CD8-positive, alpha-beta memory T cell (primary cell): ENCODE data around the gene DHODH. TPM values are rescaled to one million over a fixed set of nuclear protein-coding genes. Genes with fewer than 3 reads are reported as not detected.
"Not testable (repeated sequence)": the region's sequence is repeated elsewhere in the genome, so short reads cannot be mapped to it uniquely, and the experiment has no call there.

ENCODE experiments used
- CTCF ChIA-PET: fragments of 350-600 bp; sonication (Branson Sonifier 250); formaldehyde crosslinking; loops from one replicate; lab custom pipeline; 2021; ENCODE audit warnings: antibody characterized with exemption; lab: Charles Lee
- POLR2A ChIA-PET: fragments of 350-600 bp; sonication (Branson Sonifier 250); formaldehyde crosslinking; loops from one replicate; lab custom pipeline; 2021; ENCODE audit warnings: antibody characterized with exemption; lab: Charles Lee
- DNase-seq, 5 donors: peaks; one replicate each; pipeline versions ENCODE4 v3.0.0 to v3.0.0-alpha.2; 2020 to 2022; ENCODE audit warnings: mixed read lengths in 1 of 5
- H3K27ac ChIP-seq: one replicate; pipeline ENCODE4 v1.7.0; 2013; ENCODE audit warnings: low read depth, mild to moderate bottlenecking, low read length, moderate library complexity
- H3K27me3 ChIP-seq: 2 replicates; pipeline ENCODE4 v1.7.0; 2013; ENCODE audit warnings: low read length, mild to moderate bottlenecking; ENCODE audit not compliant: insufficient read depth, poor library complexity, severe bottlenecking
- H3K36me3 ChIP-seq: 2 replicates; pipeline ENCODE4 v1.7.0; 2013; ENCODE audit warnings: mild to moderate bottlenecking, low read length, moderate library complexity; ENCODE audit not compliant: insufficient read depth
- H3K4me1 ChIP-seq: 2 replicates; pipeline ENCODE4 v1.7.0; 2013; ENCODE audit warnings: mild to moderate bottlenecking, low read length, moderate library complexity; ENCODE audit not compliant: insufficient read depth
- H3K4me3 ChIP-seq: 2 replicates; pipeline ENCODE4 v1.7.0; 2013; ENCODE audit warnings: mild to moderate bottlenecking, low read length
- H3K9me3 ChIP-seq: 2 replicates; pipeline ENCODE4 v1.7.0; 2013; ENCODE audit warnings: mild to moderate bottlenecking, low read length
- H3K27ac Mint-ChIP-seq, 8 donors: one replicate each; pipeline ENCODE4 v1.8.0; 2020 to 2021; ENCODE audit warnings: mixed read lengths in 8 of 8, mild to moderate bottlenecking in 6 of 8, inconsistent platforms in 3 of 8, moderate library complexity in 3 of 8
- H3K27me3 Mint-ChIP-seq, 2 donors: one replicate each; pipeline ENCODE4 v1.8.0; 2020 to 2021; ENCODE audit warnings: mixed read lengths in 2 of 2, mild to moderate bottlenecking in 1 of 2, moderate library complexity in 1 of 2
- H3K36me3 Mint-ChIP-seq, 3 donors: one replicate each; pipeline ENCODE4 v1.8.0; 2020 to 2021; ENCODE audit warnings: mixed read lengths in 3 of 3, inconsistent platforms in 1 of 3, mild to moderate bottlenecking in 1 of 3
- H3K4me1 Mint-ChIP-seq, 3 donors: one replicate each; pipeline ENCODE4 v1.8.0; 2020 to 2021; ENCODE audit warnings: mixed read lengths in 3 of 3, inconsistent platforms in 1 of 3, mild to moderate bottlenecking in 1 of 3
- H3K4me3 Mint-ChIP-seq, 7 donors: one replicate each; pipeline ENCODE4 v1.8.0; 2020 to 2021; ENCODE audit warnings: mixed read lengths in 7 of 7, mild to moderate bottlenecking in 6 of 7, moderate library complexity in 4 of 7, inconsistent platforms in 2 of 7
- H3K9me3 Mint-ChIP-seq, 5 donors: one replicate each; pipeline ENCODE4 v1.8.0; 2020 to 2022; ENCODE audit warnings: mixed read lengths in 5 of 5, mild to moderate bottlenecking in 3 of 5, moderate library complexity in 2 of 5, inconsistent platforms in 1 of 5
- polyA plus RNA-seq: library from polyadenylated mRNA; unstranded; fragments of 300-500 nt; fragmentation: Illumina TruSeq; gene quantifications from one replicate; pipeline ENCODE4 v1.2.3, GENCODE V29; 2021
- total RNA-seq, 2 experiments: library from RNA; stranded (reverse); gene quantifications; one replicate each; pipeline ENCODE4 v1.2.3, GENCODE V29; 2021

DHODH gene
- total and polyA plus RNA-seq, 3 experiments from 2014 or later, result 10.7 to 28.5 (median 26.2) TPM

- Histone ChIP-seq H3K4me3 (no peak overlapping the region), H3K36me3 (no peaks in the 10 kb centered on the region), H3K4me1 (no peaks in the 10 kb centered on the region), H3K9me3 (no peaks in the 10 kb centered on the region), H3K27me3 (no peaks in the 10 kb centered on the region), H3K27ac (no peak overlapping the region)
- DNase-seq, result no peak
- ChIA-PET POLR2A (no interaction called here), CTCF (no interaction called here)
- Mint-ChIP-seq H3K36me3 (peaks cover 4 to 7% (median 5%) of the 10 kb centered on the region in 3 donors), H3K4me3 (no peak overlapping the region), H3K27ac (no peak overlapping the region), H3K9me3 (no peaks in the 10 kb centered on the region), H3K27me3 (no peaks in the 10 kb centered on the region), H3K4me1 (no peaks in the 10 kb centered on the region)
Observed at GRCh38 chr16:72061564-72061963, 53.0 kb downstream of the DHODH start.

DNA sequence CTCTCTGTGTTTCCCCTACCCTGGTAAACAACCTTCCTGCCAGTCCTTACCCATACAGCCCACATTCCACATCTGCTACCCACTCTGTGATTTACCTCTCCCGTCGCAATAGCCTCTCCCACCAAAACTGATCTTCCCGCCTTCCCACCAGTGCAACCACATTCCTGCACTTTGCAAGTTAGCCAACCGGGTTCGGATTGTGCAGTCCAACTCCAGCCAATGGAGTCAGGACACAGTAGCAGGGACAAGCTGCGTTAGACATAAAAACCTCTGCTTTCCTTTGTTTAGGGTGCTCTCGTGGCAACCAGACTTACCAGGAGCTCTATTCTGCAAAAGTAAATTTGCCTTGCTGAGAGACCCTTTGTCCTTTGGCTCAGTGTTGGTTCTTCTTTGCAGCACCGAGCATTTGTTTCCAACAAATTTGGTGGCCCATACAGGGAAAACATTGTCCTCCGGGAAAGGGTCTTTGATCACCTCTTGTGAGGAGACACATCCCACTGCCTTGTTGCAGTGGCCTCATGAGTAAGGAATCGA lies 55.9 kb downstream of the DHODH start:
- H3K4me3 Mint-ChIP-seq, result no peak overlapping the region
- H3K27me3 Mint-ChIP-seq, result no peaks in the 10 kb centered on the region
- peak overlapping the region in 1 of 8 donors; percentile 63 for H3K27ac Mint-ChIP-seq
- no peak for DNase-seq
- peaks cover 4 to 7% (median 5%) of the 10 kb centered on the region in 3 donors for H3K36me3 Mint-ChIP-seq
- no peak overlapping the region for H3K27ac ChIP-seq
- no peaks in the 10 kb centered on the region for H3K4me1 ChIP-seq
- H3K9me3 Mint-ChIP-seq, result no peaks in the 10 kb centered on the region
- ChIA-PET POLR2A (no interaction called here), CTCF (no interaction called here)
- H3K36me3 ChIP-seq, result no peaks in the 10 kb centered on the region
- H3K4me3 ChIP-seq, result no peak overlapping the region
- no peaks in the 10 kb centered on the region for H3K27me3 ChIP-seq
- H3K4me1 Mint-ChIP-seq, result no peaks in the 10 kb centered on the region
- H3K9me3 ChIP-seq, result no peaks in the 10 kb centered on the region

DNA sequence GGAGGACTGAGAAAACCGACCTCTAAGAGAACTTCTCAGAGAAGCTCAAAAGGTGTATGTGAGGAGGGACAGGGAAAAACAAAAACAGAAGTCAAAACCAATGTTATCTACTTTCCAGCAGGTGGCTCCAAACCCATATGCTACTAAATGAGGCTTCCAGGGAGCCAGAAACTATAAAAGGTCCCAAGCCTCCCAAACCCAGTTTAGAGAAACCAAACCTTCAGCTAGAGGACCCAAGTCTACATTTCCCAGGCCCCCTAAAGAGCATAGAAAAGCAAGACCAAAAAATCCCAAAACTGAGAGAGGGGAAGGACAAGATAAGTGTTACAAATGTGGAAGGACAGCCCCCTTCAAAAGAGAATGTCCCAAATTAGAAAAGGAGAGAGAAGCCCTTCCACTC lies 58.2 kb downstream of the DHODH start:
- H3K27ac Mint-ChIP-seq, result peak overlapping the region in 2 of 8 donors; percentile 38 to 77

GRCh38 chr16:72068930-72069329 lies 60.4 kb downstream of the DHODH start:
- Mint-ChIP-seq H3K4me3 (no peak overlapping the region), H3K4me1 (no peaks in the 10 kb centered on the region), H3K27ac (no peak overlapping the region), H3K27me3 (no peaks in the 10 kb centered on the region), H3K36me3 (peaks cover 4 to 8% (median 4%) of the 10 kb centered on the region in 3 donors), H3K9me3 (no peaks in the 10 kb centered on the region)
- DNase-seq, result no peak
- no peaks in the 10 kb centered on the region for H3K9me3 ChIP-seq
- H3K4me1 ChIP-seq, result no peaks in the 10 kb centered on the region
- no peak overlapping the region for H3K4me3 ChIP-seq
- H3K27me3 ChIP-seq, result no peaks in the 10 kb centered on the region
- ChIA-PET POLR2A (no interaction called here), CTCF (no interaction called here)
- no peak overlapping the region for H3K27ac ChIP-seq
- H3K36me3 ChIP-seq, result no peaks in the 10 kb centered on the region

More for the DNA sequence above, 58.2 kb downstream of the DHODH start:
- Mint-ChIP-seq H3K9me3 (no peaks in the 10 kb centered on the region), H3K36me3 (peaks cover 4 to 9% (median 5%) of the 10 kb centered on the region in 3 donors), H3K4me3 (no peak overlapping the region), H3K27me3 (no peaks in the 10 kb centered on the region), H3K4me1 (no peaks in the 10 kb centered on the region)
- Histone ChIP-seq H3K4me1 (no peaks in the 10 kb centered on the region), H3K27me3 (no peaks in the 10 kb centered on the region), H3K36me3 (no peaks in the 10 kb centered on the region), H3K4me3 (no peak overlapping the region), H3K27ac (no peak overlapping the region), H3K9me3 (no peaks in the 10 kb centered on the region)
- ChIA-PET CTCF (interaction anchor here (1.1 to 1.3 kb wide), 3 partner anchors 20 to 31 kb away, joined by 3 to 5 read pairs (median 3); no protein-coding TSS in a partner anchor), POLR2A (interaction anchor here (0.6 kb wide), 1 partner anchor 776 kb away, joined by 3 read pairs; no protein-coding TSS in a partner anchor)
- DNase-seq, result peak in 2 of 5 donors; percentile 5 to 17

DNA sequence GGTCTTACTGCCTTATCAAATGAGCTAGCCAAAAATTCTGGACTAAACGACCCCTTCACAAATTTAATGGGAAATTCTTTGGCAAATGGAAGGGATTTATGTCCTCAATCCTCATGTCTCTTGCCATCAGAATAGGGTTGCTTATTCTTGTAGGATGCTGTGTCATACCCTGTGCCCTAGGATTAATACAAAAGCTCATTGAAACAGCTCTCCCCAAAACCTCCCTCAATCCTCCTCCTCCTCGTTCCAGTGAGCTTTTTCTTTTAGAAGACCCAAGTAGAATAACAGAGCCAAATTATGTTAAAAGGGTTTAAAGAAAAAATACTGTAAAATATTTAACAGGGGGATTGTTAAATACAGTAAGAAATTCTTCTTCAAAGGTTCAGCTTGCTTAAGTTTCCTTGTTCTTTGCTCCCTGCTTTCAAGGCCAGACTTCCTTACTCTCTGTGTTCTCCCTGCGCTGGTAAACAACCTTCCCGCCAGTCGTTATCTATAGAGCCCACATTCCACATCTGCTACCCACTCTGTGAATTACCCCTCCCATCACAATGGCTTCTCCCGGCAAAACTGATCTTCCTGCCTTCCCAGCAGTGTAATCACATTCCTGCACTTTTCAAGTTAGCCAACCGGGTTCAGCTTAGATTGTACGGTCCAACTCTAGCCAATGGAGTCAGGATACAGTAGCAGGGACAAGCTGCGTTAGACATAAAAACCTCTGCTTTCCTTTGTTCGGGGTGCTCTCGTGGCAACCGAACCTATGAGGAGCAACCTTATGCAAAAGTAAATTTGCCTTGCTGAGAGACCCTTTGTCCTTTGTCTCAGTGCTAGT lies 64.2 kb downstream of the DHODH start:
- no peak overlapping the region for H3K4me3 Mint-ChIP-seq
- no peak overlapping the region for H3K27ac Mint-ChIP-seq
- no peaks in the 10 kb centered on the region for H3K9me3 ChIP-seq
- H3K27me3 ChIP-seq, result no peaks in the 10 kb centered on the region
- H3K4me1 ChIP-seq, result no peaks in the 10 kb centered on the region
- H3K27ac ChIP-seq, result no peak overlapping the region
- H3K4me3 ChIP-seq, result no peak overlapping the region
- H3K4me1 Mint-ChIP-seq, result no peaks in the 10 kb centered on the region
- POLR2A ChIA-PET, result no interaction called here
- H3K27me3 Mint-ChIP-seq, result no peaks in the 10 kb centered on the region
- H3K36me3 Mint-ChIP-seq, result peaks cover 0 to 7% (median 6%) of the 10 kb centered on the region in 3 donors
- CTCF ChIA-PET, result interaction anchor here (1.2 kb wide), 1 partner anchor 9 kb away, joined by 3 read pairs; the partner anchor contains the start of gene HPR
- no peaks in the 10 kb centered on the region for H3K9me3 Mint-ChIP-seq
- DNase-seq, result no peak
- H3K36me3 ChIP-seq, result no peaks in the 10 kb centered on the region

DNA sequence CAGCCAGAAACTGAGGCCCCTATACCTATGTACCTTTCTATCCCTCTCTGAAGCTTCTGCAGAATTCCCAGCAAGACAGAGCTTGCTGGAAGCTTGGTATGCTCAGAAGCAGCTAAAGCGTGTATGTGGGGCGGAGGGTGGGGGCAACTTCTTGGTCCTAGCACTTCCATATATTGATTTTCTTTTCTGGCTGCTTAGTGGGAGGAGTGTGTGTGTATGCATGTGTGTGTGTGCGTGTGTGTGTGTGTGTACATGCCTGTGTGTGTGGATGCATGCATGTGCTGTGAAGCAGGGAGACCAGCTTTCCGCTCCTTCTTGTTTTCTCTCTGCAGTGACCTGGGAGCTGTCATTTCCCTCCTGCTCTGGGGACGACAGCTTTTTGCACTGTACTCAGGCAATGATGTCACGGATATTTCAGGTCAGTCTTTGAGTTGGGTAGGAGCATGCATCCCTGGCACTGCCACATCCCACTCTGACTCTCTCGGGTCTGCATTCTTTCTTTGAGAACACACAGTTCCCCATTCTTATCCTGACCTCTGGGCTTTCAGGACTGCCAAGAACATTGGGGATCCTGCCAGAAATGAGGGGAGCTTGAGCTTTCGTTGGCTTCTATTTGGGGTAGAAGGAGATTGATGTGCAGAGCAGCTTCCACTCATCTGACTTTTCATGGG lies 65.2 kb downstream of the DHODH start:
- peaks cover 0 to 13% (median 7%) of the 10 kb centered on the region in 3 donors for H3K36me3 Mint-ChIP-seq
- ChIA-PET POLR2A (interaction anchor here (0.6 kb wide), 1 partner anchor 18 kb away, joined by 3 read pairs; no protein-coding TSS in a partner anchor), CTCF (interaction anchor here (1.2 kb wide), 1 partner anchor 10 kb away, joined by 3 read pairs; the partner anchor contains the start of gene HPR)
- DNase-seq, result no peak
- H3K27ac Mint-ChIP-seq, result no peak overlapping the region
- H3K27me3 Mint-ChIP-seq, result no peaks in the 10 kb centered on the region
- H3K9me3 Mint-ChIP-seq, result no peaks in the 10 kb centered on the region
- Histone ChIP-seq H3K27me3 (no peaks in the 10 kb centered on the region), H3K27ac (no peak overlapping the region), H3K36me3 (no peaks in the 10 kb centered on the region), H3K4me1 (no peaks in the 10 kb centered on the region), H3K9me3 (no peaks in the 10 kb centered on the region), H3K4me3 (no peak overlapping the region)
- no peak overlapping the region for H3K4me3 Mint-ChIP-seq
- no peaks in the 10 kb centered on the region for H3K4me1 Mint-ChIP-seq

DNA sequence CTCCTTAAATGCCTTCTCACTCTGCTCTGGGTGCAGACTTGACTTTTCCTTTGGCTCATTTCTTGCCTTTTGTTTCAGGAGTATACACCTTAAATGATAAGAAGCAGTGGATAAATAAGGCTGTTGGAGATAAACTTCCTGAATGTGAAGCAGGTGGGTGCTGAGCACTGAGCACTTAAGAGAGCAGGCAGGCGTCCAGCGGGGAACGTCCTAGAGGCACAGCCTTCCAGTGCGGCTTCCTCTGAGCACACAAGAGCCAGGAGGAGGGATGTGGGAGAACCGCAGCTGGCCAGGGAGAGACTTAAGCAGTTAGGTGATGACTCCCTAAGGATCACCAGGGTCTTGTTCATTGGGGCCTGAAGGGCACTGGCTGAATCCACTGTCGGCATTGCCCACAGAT lies 66.5 kb downstream of the DHODH start:
- POLR2A ChIA-PET, result not testable (repeated sequence)

More for the DNA sequence above, 66.5 kb downstream of the DHODH start:
- H3K36me3 ChIP-seq, H3K4me1 Mint-ChIP-seq, H3K4me3 ChIP-seq, H3K4me3 Mint-ChIP-seq, H3K27ac ChIP-seq, H3K27ac Mint-ChIP-seq, H3K9me3 ChIP-seq, H3K27me3 ChIP-seq, H3K4me1 ChIP-seq, H3K9me3 Mint-ChIP-seq, H3K27me3 Mint-ChIP-seq, CTCF ChIA-PET, DNase-seq: not testable (repeated sequence)
- peaks cover 0 to 13% (median 7%) of the 10 kb centered on the region in 3 donors for H3K36me3 Mint-ChIP-seq
